ENCODE data around the gene VPS8. TPM values are rescaled to one million over a fixed set of nuclear protein-coding genes. Genes with fewer than 3 reads are reported as not detected.

The VPS8 gene
- polyA plus RNA-seq, 2 of the 4 experiments (the other 2 are of a cell fraction) = 10.3 to 30.1 TPM

DNA sequence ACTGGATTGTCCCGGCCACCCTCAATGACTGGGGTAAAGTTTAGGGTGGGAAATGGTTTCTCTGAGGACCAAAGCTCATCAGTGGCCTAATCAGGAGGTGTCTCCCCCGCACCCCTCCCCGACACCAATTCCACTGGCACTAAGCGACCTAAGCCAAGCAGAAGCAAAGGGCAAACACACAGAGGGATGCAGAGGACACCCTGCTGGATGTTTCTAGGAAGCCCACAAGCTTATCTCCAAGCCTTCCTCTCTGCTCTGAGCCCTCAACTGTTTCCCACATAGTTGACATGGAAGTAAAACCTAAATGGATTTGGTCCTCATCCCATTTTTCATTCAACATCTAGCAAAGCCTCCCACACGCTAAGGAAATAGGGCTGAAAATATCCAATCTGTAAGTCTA, 272.4 kb downstream of the VPS8 start:
- ChIA-PET CTCF (interaction anchor here (0.8 to 1.2 kb wide), 2 partner anchors 10 to 13 kb away, joined by 3 read pairs; no protein-coding TSS in a partner anchor), POLR2A (no interaction called here)
- Histone ChIP-seq H3K9me3 (no peaks in the 10 kb centered on the region), H3K4me3 (no peak overlapping the region), H3K4me2 (no peak overlapping the region), H3K4me1 (no peaks in the 10 kb centered on the region), H3K27ac (no peak overlapping the region)
- WGBS (ENCODE audit: missing lambda C conversion rate) = 68% methylated on average over 5 of the region's 5 CpGs
- DNase-seq (ENCODE audit: low read depth in 1 of 2, low spot score in 1 of 2) (no peak), FAIRE-seq (no peak), ATAC-seq (no peak)
- TF ChIP-seq POLR2A (IDR thresholded peaks at IDR 0.05; ENCODE audit: low read length) (no peak), CEBPB (IDR thresholded peaks at IDR 0.05) (no peak), HOXA7 (CRISPR knock-in tag; IDR thresholded peaks at IDR 0.05) (no peak), CBX2 (IDR thresholded peaks at IDR 0.05; ENCODE audit: borderline replicate concordance, low read depth) (no peak), MAZ (IDR thresholded peaks at IDR 0.05; ENCODE audit: borderline replicate concordance, low read depth, low read length) (no peak), EHMT2 (IDR thresholded peaks at IDR 0.05; ENCODE audit: low read depth) (no peak), NPAS2 (CRISPR knock-in tag; IDR thresholded peaks at IDR 0.05; ENCODE audit: borderline replicate concordance) (no peak), EP300 (IDR thresholded peaks at IDR 0.05) (no peak), HEYL (CRISPR knock-in tag; IDR thresholded peaks at IDR 0.05) (no peak), RCOR1 (IDR thresholded peaks at IDR 0.05; ENCODE audit: low read depth, low read length) (no peak), FOXS1 (CRISPR knock-in tag; IDR thresholded peaks at IDR 0.05) (no peak), GATA3 (IDR thresholded peaks at IDR 0.05; ENCODE audit: borderline replicate concordance) (no peak), ZSCAN20 (CRISPR knock-in tag; IDR thresholded peaks at IDR 0.05) (no peak), CHD4 (IDR thresholded peaks at IDR 0.05; ENCODE audit: borderline replicate concordance) (no peak), HDAC2 (IDR thresholded peaks at IDR 0.05) (no peak), SREBF2 (IDR thresholded peaks at IDR 0.05) (no peak)
- TF ChIP-seq, protein P1, sequence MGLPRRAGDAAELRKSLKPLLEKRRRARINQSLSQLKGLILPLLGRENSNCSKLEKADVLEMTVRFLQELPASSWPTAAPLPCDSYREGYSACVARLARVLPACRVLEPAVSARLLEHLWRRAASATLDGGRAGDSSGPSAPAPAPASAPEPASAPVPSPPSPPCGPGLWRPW (IDR thresholded peaks at IDR 0.05) = no peak
- TF ChIP-seq, protein P2, sequence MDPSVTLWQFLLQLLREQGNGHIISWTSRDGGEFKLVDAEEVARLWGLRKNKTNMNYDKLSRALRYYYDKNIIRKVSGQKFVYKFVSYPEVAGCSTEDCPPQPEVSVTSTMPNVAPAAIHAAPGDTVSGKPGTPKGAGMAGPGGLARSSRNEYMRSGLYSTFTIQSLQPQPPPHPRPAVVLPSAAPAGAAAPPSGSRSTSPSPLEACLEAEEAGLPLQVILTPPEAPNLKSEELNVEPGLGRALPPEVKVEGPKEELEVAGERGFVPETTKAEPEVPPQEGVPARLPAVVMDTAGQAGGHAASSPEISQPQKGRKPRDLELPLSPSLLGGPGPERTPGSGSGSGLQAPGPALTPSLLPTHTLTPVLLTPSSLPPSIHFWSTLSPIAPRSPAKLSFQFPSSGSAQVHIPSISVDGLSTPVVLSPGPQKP (IDR thresholded peaks at IDR 0.05; ENCODE audit: low read depth, low read length) = no peak

DNA sequence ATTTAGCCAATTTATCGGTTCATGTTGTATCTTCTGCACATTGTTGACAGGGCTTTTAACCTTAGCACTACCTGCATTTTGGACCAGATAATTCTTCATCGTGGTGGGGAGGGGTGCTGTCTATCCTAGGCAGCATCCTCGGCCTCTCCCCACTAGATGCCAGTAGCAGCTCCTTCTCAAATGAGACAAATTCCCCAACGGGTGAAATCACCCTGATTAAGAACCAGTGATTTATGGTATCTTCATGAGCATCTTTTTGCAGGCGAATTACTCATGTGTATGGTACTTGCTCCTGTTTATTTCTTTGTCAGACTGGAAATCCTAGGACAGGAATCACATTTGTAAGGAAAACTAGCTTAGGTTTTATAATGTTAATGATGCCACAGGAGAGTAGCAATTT, 272.9 kb downstream of the VPS8 start:
- WGBS (ENCODE audit: missing lambda C conversion rate) = 35% methylated on average over 5 of the region's 5 CpGs
- H3K4me1 ChIP-seq = no peaks in the 10 kb centered on the region
- no peak overlapping the region for H3K27ac ChIP-seq
- CTCF ChIA-PET = interaction anchor here (0.8 to 1.2 kb wide), 2 partner anchors 10 to 14 kb away, joined by 3 read pairs; no protein-coding TSS in a partner anchor
- no peak overlapping the region for H3K4me2 ChIP-seq
- no peaks in the 10 kb centered on the region for H3K9me3 ChIP-seq
- TF ChIP-seq, protein P3, sequence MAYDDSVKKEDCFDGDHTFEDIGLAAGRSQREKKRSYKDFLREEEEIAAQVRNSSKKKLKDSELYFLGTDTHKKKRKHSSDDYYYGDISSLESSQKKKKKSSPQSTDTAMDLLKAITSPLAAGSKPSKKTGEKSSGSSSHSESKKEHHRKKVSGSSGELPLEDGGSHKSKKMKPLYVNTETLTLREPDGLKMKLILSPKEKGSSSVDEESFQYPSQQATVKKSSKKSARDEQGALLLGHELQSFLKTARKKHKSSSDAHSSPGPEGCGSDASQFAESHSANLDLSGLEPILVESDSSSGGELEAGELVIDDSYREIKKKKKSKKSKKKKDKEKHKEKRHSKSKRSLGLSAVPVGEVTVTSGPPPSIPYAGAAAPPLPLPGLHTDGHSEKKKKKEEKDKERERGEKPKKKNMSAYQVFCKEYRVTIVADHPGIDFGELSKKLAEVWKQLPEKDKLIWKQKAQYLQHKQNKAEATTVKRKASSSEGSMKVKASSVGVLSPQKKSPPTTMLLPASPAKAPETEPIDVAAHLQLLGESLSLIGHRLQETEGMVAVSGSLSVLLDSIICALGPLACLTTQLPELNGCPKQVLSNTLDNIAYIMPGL (CRISPR knock-in tag; IDR thresholded peaks at IDR 0.05; ENCODE audit: borderline replicate concordance) = no peak
- POLR2A ChIA-PET = no interaction called here
- no peak for DNase-seq (ENCODE audit: low read depth in 1 of 2, low spot score in 1 of 2)
- FAIRE-seq = no peak
- no peak overlapping the region for H3K4me3 ChIP-seq
- ATAC-seq = no peak

DNA sequence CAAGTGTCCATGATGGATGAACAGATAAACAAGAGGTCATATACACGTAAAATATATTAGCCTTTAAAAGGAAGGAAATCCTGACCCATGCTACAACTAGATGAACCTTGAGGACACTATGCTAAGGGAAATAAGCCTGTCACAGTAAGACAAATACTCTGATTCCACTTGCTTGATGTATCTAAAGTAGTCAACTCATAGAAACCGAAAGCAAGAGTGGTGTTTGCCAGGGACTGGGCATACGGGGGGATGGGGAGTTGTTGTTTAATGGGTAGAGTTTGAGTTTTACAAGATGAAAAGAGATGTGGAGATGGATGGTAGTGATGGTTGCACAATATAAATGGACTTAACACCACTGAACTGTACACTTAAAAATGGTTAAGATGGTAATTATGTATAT, 275.5 kb downstream of the VPS8 start:
- H3K4me1 ChIP-seq = no peaks in the 10 kb centered on the region
- FAIRE-seq (no peak), ATAC-seq (no peak), DNase-seq (ENCODE audit: low read depth in 1 of 2, low spot score in 1 of 2) (no peak)
- WGBS (ENCODE audit: missing lambda C conversion rate) = 69% methylated on average over 3 of the region's 3 CpGs
- ChIA-PET CTCF (no interaction called here), POLR2A (no interaction called here)
- no peaks in the 10 kb centered on the region for H3K9me3 ChIP-seq
- no peak overlapping the region for H3K4me2 ChIP-seq
- H3K27ac ChIP-seq = no peak overlapping the region
- H3K4me3 ChIP-seq = no peak overlapping the region
- TF ChIP-seq JUNB (IDR thresholded peaks at IDR 0.05) = no peak
- TF ChIP-seq FOSB (CRISPR knock-in tag; IDR thresholded peaks at IDR 0.05) = no peak
- TF ChIP-seq HDAC2 (IDR thresholded peaks at IDR 0.05) = no peak
- TF ChIP-seq, protein P4, sequence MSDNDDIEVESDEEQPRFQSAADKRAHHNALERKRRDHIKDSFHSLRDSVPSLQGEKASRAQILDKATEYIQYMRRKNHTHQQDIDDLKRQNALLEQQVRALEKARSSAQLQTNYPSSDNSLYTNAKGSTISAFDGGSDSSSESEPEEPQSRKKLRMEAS (IDR thresholded peaks at IDR 0.05) = no peak
- TF ChIP-seq ESRRA (IDR thresholded peaks at IDR 0.05; ENCODE audit: borderline replicate concordance, low read length) = no peak
- TF ChIP-seq HEYL (CRISPR knock-in tag; IDR thresholded peaks at IDR 0.05) = no peak
- no peak for TF ChIP-seq HOXB13 (CRISPR knock-in tag; IDR thresholded peaks at IDR 0.05; ENCODE audit: low read depth)
- no peak for TF ChIP-seq EP300 (IDR thresholded peaks at IDR 0.05)
- TF ChIP-seq, protein P5, sequence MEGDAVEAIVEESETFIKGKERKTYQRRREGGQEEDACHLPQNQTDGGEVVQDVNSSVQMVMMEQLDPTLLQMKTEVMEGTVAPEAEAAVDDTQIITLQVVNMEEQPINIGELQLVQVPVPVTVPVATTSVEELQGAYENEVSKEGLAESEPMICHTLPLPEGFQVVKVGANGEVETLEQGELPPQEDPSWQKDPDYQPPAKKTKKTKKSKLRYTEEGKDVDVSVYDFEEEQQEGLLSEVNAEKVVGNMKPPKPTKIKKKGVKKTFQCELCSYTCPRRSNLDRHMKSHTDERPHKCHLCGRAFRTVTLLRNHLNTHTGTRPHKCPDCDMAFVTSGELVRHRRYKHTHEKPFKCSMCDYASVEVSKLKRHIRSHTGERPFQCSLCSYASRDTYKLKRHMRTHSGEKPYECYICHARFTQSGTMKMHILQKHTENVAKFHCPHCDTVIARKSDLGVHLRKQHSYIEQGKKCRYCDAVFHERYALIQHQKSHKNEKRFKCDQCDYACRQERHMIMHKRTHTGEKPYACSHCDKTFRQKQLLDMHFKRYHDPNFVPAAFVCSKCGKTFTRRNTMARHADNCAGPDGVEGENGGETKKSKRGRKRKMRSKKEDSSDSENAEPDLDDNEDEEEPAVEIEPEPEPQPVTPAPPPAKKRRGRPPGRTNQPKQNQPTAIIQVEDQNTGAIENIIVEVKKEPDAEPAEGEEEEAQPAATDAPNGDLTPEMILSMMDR (IDR thresholded peaks at IDR 0.05) = no peak
- TF ChIP-seq, protein P2 (IDR thresholded peaks at IDR 0.05; ENCODE audit: low read depth, low read length) = no peak
- TF ChIP-seq MAZ (IDR thresholded peaks at IDR 0.05; ENCODE audit: borderline replicate concordance, low read depth, low read length) = no peak
- TF ChIP-seq, protein P6, sequence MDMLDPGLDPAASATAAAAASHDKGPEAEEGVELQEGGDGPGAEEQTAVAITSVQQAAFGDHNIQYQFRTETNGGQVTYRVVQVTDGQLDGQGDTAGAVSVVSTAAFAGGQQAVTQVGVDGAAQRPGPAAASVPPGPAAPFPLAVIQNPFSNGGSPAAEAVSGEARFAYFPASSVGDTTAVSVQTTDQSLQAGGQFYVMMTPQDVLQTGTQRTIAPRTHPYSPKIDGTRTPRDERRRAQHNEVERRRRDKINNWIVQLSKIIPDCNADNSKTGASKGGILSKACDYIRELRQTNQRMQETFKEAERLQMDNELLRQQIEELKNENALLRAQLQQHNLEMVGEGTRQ (IDR thresholded peaks at IDR 0.05) = no peak
- TF ChIP-seq, protein P7, sequence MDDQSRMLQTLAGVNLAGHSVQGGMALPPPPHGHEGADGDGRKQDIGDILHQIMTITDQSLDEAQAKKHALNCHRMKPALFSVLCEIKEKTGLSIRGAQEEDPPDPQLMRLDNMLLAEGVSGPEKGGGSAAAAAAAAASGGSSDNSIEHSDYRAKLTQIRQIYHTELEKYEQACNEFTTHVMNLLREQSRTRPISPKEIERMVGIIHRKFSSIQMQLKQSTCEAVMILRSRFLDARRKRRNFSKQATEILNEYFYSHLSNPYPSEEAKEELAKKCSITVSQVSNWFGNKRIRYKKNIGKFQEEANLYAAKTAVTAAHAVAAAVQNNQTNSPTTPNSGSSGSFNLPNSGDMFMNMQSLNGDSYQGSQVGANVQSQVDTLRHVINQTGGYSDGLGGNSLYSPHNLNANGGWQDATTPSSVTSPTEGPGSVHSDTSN (IDR thresholded peaks at IDR 0.05) = no peak

Data from A549 (cell line).